Left ventricle myocardium superior (tissue), 1 donor: ENCODE data around the gene UCHL3. TPM values are rescaled to one million over a fixed set of nuclear protein-coding genes. Genes with fewer than 3 reads are reported as not detected.
A peak's percentile ranks its signal among the peaks of the same experiment; 100 is the strongest.
"Not testable (repeated sequence)": the region's sequence is repeated elsewhere in the genome, so short reads cannot be mapped to it uniquely, and the experiment has no call there.

Experiments used
- ATAC-seq: fragments of 200-7000 bp; cut with Tn5 transposase; one replicate; pipeline ENCODE4 v1.9.1; 2020; ENCODE audit warnings: mild to moderate bottlenecking, moderate library complexity
- DNase-seq: peaks from one replicate; pipeline ENCODE4 v3.0.0-alpha.2; 2020
- intact Hi-C: fragments of 100-400 bp; cut with micrococcal nuclease; formaldehyde crosslinking; loops from one replicate; pipeline ENCODE4 v1.11.0; 2022
- total RNA-seq: library from RNA; stranded (reverse); fragmentation: NEBNext Ultra II Directional; extraction: Animal tissue kit (Norgen Biotek cat#: 25700); gene quantifications from one replicate; pipeline ENCODE4 v1.2.1, GENCODE V29; 2021
- donor health status: DM: no; HTN: yes; CAD: no; lungs with severe emphysema.

The UCHL3 gene
- total RNA-seq, 1 donor from 2014 or later, result 23.7 TPM

DNA sequence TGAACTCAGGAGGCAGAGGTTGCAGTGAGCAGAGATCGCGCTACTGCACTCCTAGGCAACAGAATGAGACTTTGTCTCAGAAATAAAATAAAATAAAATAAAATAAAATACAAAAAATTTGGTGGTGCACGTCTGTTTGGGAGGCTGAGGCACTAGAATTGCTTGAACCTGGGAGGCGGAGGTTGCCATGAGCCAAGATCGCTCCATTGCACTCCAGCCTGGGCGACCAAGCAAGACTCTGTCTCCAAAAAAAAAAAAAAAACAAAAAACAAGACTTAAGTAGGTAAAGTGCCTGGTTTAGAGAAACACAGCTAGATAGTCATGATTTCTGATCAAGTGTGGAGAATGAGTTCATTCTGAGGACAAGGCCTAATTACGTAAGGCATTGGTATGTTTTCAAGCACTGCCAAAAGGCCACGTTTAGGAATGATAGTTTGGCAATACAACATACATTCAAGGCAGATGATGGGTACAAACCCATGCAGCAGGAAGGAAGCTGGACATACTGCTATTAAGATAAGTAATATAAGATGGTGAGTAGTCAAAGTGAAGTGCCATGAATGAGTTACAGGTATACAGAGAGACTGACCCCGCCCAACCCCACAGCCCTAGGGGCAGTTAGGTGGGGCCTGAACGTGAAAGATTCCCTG is 4.8 kb upstream of the UCHL3 start:
- intact Hi-C loops, result no loop called here
- ATAC-seq (no peak), DNase-seq (no peak)

DNA sequence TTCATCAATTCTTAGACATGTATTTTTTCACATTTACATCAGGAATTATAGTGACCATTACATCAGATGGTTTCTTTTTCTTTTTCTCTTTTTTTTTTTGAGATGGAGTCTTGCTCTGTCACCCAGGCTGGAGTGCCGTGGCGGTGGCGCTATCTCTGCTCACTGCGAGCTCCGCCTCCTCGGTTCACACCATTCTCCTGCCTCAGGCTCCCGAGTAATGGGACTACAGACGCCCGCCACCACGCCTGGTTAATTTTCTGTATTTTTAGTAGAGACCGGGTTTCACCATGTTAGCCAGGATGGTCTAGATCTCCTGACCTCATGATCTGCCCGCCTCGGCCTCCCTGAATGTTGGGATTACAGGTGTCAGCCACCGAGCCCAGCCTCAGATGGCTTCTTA is 4.2 kb upstream of the UCHL3 start:
- DNase-seq, intact Hi-C loops, ATAC-seq: not testable (repeated sequence)

DNA sequence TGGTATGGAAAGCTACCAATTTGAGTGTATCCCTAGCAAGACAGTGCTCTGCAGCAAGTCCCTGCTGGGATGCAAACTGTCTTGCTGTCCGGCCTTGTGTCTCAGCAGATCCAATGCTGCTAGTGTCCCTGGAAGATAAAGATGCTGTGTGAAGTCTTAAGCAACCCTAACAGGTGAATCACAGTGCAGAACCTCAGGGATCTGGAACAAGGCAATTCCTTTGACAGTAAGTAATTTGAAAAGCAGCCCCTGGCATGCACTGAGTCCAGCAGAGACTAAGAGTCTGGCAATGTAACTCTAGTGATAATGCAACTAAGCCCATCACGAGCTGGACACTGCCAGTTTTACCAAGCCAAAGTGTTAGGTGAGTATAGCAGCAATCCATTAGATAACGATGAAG is 1.7 kb upstream of the UCHL3 start:
- DNase-seq (no peak), ATAC-seq (no peak)

DNA sequence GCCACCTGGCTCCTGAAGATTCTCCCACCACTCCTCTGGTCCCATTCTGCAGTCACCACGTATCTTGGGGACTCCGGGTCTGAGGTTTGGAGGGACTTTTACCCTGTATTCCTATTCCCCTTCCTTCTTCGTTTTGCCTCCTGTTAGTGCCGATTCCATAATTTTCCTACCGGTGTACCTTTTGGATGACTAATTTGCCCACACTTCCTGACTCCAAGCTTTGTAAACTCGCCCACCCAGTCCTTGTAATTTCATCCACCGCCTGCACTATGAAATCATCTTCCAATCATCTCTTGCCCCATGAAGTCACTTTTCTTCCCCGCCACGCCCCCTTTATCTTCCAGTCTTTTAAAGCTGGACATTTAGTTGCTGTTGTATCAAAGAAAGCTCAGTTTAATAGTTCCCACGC is 572 bp downstream of the UCHL3 start:
- DNase-seq (no peak), ATAC-seq (no peak)
- intact Hi-C loops, result no loop called here

More for the DNA sequence above, 1.7 kb upstream of the UCHL3 start:
- intact Hi-C loops, result no loop called here

DNA sequence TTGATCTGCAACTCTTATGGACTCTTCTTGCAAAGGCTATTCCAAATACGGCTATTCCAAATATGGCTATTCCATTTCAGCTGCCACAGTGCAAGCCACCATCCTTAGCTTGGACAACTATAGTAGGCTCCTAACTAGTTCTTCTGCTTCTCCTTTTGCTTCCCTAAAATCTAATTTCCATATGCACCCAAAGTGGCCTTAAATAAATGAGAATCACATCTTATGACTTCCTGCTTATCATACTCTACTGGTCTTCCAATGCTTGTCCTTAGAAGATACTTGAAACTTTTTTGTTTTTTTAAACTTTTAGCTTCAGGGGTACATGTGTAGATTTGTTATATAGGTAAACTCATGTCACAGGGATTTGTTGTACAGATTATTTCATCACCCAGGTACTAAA is 4.9 kb downstream of the UCHL3 start:
- no peak for ATAC-seq
- intact Hi-C loops, result no loop called here
- DNase-seq, result no peak

DNA sequence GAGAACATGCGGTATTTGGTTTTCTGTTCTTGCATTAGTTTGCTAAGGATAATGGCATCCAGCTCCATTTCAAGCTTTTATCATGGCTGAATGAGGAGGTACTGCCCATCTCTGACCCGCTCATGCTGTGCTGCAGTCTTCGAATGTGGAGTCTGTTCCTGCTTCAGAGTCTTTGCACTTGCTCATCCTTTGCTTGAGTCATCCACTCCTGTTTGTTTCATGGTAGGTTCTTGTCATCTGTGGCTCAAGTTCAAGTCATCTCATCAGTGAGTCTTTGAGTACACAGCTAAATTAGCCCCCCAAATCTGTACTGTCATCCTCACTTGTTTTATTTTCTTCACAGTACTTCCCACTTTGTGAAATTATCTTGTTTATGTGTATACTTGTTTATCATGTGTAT is 5.4 kb downstream of the UCHL3 start:
- DNase-seq (no peak), ATAC-seq (no peak)
- intact Hi-C loops, result no loop called here

DNA sequence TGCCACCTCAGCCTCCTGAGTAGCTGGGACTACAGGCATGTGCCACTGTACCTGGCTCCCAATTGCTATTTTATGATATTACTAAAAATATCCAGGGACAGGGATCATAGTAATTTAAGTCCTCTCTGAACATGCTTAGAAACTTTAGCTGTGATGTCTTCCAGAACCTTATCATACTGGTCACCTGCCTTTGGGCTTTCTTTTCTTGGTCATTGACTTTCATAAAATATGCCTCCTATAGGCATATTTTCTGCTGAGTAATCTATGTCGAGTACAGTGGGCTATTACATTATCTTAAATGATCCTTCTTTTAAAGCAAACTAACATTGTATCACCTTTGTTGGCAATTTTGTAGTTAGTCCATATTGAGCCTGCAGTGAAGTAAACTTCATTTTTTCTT is 6.2 kb downstream of the UCHL3 start:
- intact Hi-C loops, result no loop called here
- ATAC-seq (peak; percentile 23), DNase-seq (no peak)

DNA sequence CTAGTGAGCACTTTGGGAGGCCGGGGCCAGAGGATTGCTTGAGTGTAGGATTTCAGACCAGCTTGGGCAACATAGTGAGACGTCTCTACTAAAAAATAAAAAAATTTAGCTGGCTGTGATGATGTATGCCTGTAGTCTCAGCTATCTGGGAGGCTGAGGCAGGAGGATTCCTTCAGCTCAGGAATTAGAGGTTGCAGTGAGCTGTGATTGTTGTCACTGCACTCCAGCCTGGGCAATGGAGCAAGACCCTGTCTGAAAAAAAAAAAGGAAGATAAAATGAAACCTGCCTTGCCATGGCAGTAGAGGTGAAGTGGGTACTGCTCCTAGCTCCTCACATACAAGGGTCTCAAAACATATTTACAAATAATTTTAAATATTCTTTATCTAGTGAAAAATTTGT is 7.4 kb downstream of the UCHL3 start:
- DNase-seq (no peak), ATAC-seq (no peak)
- intact Hi-C loops, result no loop called here

DNA sequence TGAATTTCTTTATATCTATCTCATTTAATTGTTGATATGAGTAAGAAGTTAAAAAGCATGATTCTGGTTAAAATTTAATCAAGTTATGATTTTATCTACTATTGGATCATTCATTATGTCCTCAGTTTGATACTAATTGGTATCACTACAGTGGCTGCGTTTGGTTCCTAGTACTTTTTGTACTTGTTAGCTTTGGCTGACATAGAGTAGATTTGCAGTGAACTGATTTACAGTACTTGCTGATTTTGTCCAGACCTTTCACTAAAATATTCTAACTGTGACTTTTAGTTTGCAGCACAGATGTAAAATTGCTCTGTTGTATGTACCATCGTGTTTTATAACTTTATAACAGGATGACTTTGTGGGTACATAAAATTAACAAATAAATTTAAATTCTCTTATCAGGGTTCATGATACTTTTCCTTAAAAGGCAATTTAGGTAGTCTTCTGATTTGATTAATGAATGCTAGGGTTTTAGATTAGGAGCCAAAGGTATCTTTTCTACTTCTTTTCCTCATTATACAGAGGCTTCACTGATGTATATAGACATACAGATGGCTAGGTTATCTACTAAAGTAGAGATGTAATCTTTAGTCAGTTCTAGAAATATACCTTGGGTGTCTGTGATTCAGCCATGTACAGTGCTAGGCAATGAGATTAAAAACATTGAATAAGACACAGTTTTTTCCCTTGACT is 8.7 kb downstream of the UCHL3 start:
- intact Hi-C loops, result no loop called here
- ATAC-seq, result peak; percentile 15
- no peak for DNase-seq

DNA sequence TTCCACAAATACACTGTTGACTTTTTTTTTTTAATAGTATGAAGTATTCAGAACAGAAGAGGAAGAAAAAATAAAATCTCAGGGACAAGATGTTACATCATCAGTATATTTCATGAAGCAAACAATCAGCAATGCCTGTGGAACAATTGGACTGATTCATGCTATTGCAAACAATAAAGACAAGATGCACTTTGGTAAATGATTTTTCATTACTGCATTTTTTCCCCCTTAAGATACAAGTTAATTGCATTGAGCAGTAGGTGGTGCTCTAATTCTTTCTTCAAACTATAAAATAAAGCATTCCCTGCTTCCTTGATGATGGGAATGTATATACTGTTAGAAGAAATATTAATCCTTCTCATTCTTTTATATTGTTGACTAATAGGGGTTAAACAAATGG is 17.1 kb downstream of the UCHL3 start:
- DNase-seq, result no peak
- ATAC-seq, result no peak
- intact Hi-C loops, result no loop called here

DNA sequence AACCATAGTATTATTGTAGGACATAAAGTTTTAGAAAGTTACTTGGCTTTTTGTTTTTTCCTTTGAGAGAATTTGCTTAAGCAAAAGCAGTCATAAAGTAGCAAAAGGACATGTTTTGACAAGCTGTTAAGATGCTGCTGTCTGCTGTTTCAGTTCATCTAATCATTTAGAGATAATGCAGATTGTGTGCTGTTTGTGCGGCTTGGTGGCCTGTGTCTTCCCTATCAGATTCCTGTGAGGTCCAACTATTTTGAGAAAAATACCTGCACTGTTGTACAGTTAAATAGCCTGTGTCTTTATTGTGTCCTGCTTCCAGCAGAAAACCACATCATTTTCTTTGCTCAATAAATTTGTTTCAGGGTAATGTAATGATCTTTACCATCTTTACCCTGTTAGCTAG is 20.0 kb downstream of the UCHL3 start:
- no peak for ATAC-seq
- DNase-seq, result no peak
- intact Hi-C loops, result no loop called here

DNA sequence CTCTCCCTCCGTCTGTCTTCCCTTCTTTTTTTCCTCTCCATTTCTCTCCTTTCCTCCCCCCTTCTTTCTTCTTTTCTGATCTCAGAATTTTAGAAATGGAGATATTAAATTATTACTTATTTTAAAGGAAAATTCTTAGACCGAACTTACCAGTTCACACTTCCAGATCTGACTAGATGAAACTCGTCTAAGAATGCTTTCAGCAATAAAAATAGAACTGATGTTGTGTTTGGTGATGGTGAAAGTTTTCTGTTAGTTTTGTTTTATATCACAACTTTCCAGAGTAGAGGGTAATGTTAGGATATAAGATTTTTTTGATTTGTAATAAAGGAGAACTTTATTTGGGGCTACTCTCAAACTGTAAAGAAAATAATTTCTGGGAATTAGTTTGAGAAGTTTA is 29.9 kb downstream of the UCHL3 start:
- DNase-seq, result no peak
- intact Hi-C loops, result no loop called here
- no peak for ATAC-seq

DNA sequence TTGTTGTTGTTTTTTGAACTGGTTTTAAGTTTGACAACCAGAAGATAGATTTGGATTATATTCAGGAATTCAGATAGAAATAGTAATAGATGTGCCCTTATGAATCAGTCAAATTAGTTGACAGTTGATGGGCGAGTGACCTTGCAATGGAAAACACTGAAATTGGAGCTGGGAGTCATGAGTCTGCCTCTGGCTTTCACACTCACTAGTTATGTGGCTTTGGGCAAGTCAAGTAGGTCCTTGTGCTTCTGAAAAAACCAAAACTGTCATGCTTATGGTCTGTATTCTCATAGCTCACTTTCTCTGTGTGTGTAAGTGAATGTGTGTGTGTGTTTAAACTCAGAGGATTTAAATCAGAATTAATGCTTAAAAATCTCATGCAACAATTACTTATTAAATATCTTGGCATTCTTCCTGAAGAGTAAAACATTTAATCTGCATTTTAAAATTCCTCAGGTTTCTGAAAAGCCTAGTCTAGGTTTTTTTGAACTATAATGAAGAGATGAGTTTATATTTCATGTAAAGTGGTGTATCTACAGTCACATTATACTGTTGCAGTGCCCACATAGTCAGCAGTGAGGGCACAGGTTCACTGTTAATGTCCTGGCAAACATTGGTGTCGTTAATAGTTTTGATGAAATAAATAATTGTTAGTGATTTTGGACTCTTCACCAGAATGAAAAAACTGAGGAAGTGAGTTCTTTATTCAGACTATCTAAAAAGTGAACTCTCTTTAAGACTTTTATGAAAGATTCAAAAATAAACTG is 32.5 kb downstream of the UCHL3 start:
- ATAC-seq (no peak), DNase-seq (no peak)
- intact Hi-C loops, result no loop called here

DNA sequence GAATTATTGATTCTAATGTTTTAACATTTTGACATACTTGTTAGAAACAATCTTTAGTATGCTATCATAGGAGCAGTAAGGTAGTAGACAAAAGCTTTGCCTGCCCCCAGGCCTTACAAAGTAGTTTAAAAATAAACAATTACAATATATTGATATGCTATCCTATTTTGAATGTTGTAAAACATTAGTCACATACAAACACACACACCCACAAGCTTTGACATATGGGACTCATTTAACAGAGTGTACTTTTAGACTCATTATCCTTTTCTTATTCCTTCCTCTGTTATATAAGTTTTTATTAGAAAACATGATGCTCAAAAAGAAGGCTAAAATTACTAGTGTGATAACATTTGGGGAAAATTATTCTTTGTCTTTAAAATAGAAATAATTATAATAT is 33.5 kb downstream of the UCHL3 start:
- ATAC-seq, result no peak
- no peak for DNase-seq
- intact Hi-C loops, result no loop called here

DNA sequence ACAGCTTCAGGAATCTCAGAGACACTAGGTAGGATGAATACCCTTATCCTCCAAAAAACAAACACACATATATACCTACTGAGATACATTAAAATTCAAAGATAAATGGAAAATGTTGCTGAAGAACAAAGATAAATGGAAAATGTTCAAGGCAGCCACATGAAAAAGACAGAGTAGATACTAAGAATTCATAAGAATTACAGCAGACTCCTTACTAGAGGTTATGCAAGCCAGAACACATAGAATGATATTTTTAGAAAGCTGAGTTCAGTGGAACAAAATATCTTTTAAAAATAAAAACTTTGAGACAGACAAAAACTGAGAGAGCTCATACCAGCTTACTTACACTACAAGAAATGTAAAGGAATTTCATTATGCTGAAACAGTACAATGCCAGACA is 35.6 kb downstream of the UCHL3 start:
- intact Hi-C loops, result no loop called here
- DNase-seq (no peak), ATAC-seq (no peak)

DNA sequence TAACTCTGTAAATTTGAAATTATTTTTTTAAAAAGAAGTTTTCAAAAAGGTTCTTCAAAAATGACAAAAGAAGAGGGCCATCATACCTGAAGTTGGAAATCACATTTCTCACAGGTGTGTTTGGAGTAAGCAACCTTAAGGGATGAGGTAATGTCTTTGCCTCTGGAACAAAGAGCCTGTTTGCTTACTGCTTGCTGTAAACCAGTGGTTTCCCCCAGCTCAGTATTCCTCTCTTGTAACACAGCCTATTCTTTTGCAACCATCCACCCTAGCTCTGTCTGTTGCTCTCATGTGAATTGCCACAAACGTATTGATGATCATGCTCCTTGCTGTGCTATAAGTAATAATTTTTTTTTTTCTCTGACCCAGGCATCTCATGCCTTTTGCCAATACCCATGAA is 38.1 kb downstream of the UCHL3 start:
- ATAC-seq (no peak), DNase-seq (no peak)
- intact Hi-C loops, result no loop called here

DNA sequence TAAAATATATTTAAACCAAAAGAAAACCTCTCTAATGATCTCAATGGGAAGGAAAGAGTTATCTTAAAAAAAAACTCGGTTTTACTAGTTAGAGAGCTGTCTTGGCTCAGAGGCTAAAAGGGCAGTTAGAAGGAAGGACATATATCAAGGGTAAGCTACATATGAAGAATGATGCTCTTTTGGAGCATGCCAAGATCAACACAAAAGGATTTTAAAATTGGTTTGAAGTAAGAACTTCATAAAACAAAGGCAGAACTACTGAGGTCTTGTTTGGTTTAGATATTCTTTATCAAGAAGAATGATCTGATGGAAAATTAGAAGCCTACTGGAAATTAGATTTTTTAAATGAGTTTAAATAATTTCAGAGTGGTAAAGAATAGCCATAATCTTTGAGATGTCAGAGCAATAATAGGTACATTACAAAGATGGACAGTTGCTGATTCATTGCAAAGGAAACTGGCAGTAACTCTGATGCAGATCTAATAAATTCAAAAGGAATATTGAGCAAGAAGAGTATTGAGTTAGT is 47.1 kb downstream of the UCHL3 start:
- intact Hi-C loops, result no loop called here
- DNase-seq (no peak), ATAC-seq (no peak)

DNA sequence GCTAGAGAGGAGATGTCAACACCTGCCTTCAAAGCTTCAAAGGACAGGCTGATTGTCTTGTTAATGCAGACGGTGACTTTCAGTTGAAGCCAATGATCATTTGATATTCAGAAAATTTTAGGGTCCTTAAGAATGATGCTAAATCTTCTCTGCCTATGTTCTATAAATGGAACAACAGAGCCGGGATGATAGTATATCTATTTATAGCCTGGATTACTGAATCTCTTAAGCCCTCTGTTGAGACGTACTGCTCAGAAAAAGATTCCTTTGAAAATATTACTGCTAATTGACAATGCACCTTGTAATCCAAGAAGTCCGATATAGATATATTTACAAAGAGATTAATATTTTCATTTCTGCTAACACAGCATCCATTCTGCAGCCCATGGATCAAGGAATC is 50.8 kb downstream of the UCHL3 start:
- peak; percentile 57 for ATAC-seq
- no peak for DNase-seq
- intact Hi-C loops, result no loop called here

DNA sequence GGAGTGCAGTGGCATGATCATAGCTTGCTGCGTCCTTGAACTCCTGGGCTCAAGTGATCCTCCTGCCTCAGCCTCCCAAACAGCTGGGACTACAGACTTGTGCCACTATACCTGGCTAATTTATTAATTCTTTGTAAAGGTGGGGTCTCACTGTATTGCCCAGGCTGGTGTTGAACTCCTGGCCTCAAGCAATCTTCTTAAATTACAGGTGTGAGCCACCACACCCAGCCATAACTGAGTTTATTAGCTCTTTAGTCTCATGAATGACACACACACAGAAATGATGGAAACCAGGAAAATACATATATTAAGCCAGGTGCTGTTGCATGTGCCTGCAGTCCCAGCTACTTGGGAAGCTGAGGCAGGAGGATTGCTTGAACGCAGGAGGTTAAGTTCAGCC is 53.4 kb downstream of the UCHL3 start:
- intact Hi-C loops, result no loop called here
- DNase-seq (no peak), ATAC-seq (no peak)

DNA sequence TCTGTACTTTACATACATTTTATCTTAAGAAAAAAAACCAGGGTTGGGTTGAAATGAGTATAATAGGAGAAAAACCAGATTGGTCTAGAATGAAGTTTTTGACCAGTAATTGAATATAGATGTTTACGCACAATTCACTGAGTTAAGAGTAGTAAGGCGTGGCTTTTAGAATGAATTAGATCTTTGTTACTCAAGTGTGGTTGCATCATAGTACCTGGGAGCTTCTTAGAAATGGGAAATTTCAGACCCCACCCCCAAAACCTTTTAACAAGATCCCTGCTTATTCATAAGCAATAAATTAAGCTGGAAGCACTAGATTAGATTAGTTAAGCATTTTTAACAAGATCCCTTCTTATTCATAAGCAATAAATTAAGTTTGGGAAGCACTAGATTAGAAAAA is 57.9 kb downstream of the UCHL3 start:
- intact Hi-C loops, result no loop called here
- no peak for ATAC-seq

More for the DNA sequence above, 57.9 kb downstream of the UCHL3 start:
- DNase-seq, result no peak
